ENCODE measurements around the gene SHANK1.

The SHANK1 gene

GRCh38 chr19:50741179-50741933 lies 21.8 kb upstream of the SHANK1 start:
- DNase-seq, result no peak
- in situ Hi-C loops (cut with HindIII; ENCODE audit: low pct_ligation_motif_present, low sequenced_read_pairs), result no loop called here
- H3K27ac ChIP-seq, result no peak overlapping the region
- no peak overlapping the region for H3K4me3 ChIP-seq (ENCODE audit: low read depth, low read length)
- no peaks in the 10 kb centered on the region for H3K27me3 ChIP-seq (replicated peaks)
- H3K36me3 ChIP-seq (replicated peaks), result no peaks in the 10 kb centered on the region
- no peak for TF ChIP-seq CTCF (IDR thresholded peaks at IDR 0.05; ENCODE audit: low read depth, low read length, missing control alignments)

GRCh38 chr19:50739914-50740426 lies 20.4 kb upstream of the SHANK1 start:
- TF ChIP-seq CTCF (IDR thresholded peaks at IDR 0.05; ENCODE audit: low read depth, low read length, missing control alignments), result no peak
- Histone ChIP-seq H3K36me3 (replicated peaks) (no peaks in the 10 kb centered on the region), H3K27ac (no peak overlapping the region), H3K27me3 (replicated peaks) (no peaks in the 10 kb centered on the region), H3K4me3 (ENCODE audit: low read depth, low read length) (no peak overlapping the region)
- in situ Hi-C loops (cut with HindIII; ENCODE audit: low pct_ligation_motif_present, low sequenced_read_pairs), result no loop called here
- DNase-seq, result no peak

- no peak for TF ChIP-seq CTCF (IDR thresholded peaks at IDR 0.05; ENCODE audit: low read depth, low read length, missing control alignments)
- H3K27ac ChIP-seq, result no peak overlapping the region
- H3K4me3 ChIP-seq (ENCODE audit: low read depth, low read length), result no peak overlapping the region
- no peaks in the 10 kb centered on the region for H3K36me3 ChIP-seq (replicated peaks)
- in situ Hi-C loops (cut with HindIII; ENCODE audit: low pct_ligation_motif_present, low sequenced_read_pairs), result no loop called here
- DNase-seq, result no peak
- no peaks in the 10 kb centered on the region for H3K27me3 ChIP-seq (replicated peaks)
Measured at GRCh38 chr19:50739132-50739913, 19.7 kb upstream of the SHANK1 start.

GRCh38 chr19:50736338-50736737 lies 16.7 kb upstream of the SHANK1 start:
- in situ Hi-C loops (cut with HindIII; ENCODE audit: low pct_ligation_motif_present, low sequenced_read_pairs), result no loop called here
- TF ChIP-seq CTCF (IDR thresholded peaks at IDR 0.05; ENCODE audit: low read depth, low read length, missing control alignments), result no peak
- Histone ChIP-seq H3K27me3 (replicated peaks) (no peaks in the 10 kb centered on the region), H3K4me3 (ENCODE audit: low read depth, low read length) (no peak overlapping the region), H3K27ac (no peak overlapping the region), H3K36me3 (replicated peaks) (no peaks in the 10 kb centered on the region)
- no peak for DNase-seq

- Histone ChIP-seq H3K27ac (no peak overlapping the region), H3K36me3 (replicated peaks) (no peaks in the 10 kb centered on the region), H3K27me3 (replicated peaks) (no peaks in the 10 kb centered on the region), H3K4me3 (ENCODE audit: low read depth, low read length) (no peak overlapping the region)
- DNase-seq, result no peak
- in situ Hi-C loops (cut with HindIII; ENCODE audit: low pct_ligation_motif_present, low sequenced_read_pairs), result no loop called here
- no peak for TF ChIP-seq CTCF (IDR thresholded peaks at IDR 0.05; ENCODE audit: low read depth, low read length, missing control alignments)
Measured at GRCh38 chr19:50735869-50736268, 16.3 kb upstream of the SHANK1 start.

All from brain microvascular endothelial cell (primary cell).